DOHH2 (cell line): ENCODE results near the gene PRKCQ.

Experiments
- EZH2phosphoT487 ChIP-seq: fragments of 200-600 bp; sonication (generic); IDR thresholded peaks from 2 replicates; pipeline ENCODE4 v1.6.1; 2017; ENCODE audit warnings: borderline replicate concordance, mild to moderate bottlenecking, antibody characterized with exemption, low read length, moderate library complexity, mixed read lengths
- TF ChIP-seq, protein P1 (sequence below): fragments of 200-600 bp; sonication (generic); IDR thresholded peaks from one replicate; pipeline ENCODE4 v1.5.1; 2014; ENCODE audit warnings: antibody characterized with exemption, mild to moderate bottlenecking, low read depth, low read length; ENCODE audit not compliant: poor library complexity, severe bottlenecking

DNA sequence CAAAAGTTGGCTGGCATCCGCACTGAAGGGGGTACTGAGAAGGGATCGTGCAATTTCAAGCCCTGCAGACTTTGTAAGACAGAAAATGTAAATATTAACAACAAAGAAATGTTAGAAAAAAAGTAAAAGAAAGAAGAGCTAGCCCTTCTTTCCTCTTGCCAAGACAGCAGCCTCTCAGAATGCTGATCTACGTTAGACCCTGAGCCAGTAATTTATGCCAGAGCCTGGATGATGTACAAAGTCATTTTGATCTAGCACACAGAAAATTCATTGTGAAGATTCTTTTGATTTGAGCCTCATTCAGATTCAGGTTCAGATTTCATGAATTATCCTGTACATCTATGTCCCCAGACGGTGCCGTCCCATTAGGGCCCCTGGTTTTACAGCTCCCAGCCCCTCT, 105.2 kb downstream of the PRKCQ start:
- TF ChIP-seq, protein P1, sequence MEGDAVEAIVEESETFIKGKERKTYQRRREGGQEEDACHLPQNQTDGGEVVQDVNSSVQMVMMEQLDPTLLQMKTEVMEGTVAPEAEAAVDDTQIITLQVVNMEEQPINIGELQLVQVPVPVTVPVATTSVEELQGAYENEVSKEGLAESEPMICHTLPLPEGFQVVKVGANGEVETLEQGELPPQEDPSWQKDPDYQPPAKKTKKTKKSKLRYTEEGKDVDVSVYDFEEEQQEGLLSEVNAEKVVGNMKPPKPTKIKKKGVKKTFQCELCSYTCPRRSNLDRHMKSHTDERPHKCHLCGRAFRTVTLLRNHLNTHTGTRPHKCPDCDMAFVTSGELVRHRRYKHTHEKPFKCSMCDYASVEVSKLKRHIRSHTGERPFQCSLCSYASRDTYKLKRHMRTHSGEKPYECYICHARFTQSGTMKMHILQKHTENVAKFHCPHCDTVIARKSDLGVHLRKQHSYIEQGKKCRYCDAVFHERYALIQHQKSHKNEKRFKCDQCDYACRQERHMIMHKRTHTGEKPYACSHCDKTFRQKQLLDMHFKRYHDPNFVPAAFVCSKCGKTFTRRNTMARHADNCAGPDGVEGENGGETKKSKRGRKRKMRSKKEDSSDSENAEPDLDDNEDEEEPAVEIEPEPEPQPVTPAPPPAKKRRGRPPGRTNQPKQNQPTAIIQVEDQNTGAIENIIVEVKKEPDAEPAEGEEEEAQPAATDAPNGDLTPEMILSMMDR = no peak
- TF ChIP-seq EZH2phosphoT487 = no peak
